ENCODE results near the gene COL19A1. TPM values are rescaled to one million over a fixed set of nuclear protein-coding genes. Genes with fewer than 3 reads are reported as not detected.

The COL19A1 gene
- total RNA-seq, 1 experiment from 2014 or later = not detected

DNA sequence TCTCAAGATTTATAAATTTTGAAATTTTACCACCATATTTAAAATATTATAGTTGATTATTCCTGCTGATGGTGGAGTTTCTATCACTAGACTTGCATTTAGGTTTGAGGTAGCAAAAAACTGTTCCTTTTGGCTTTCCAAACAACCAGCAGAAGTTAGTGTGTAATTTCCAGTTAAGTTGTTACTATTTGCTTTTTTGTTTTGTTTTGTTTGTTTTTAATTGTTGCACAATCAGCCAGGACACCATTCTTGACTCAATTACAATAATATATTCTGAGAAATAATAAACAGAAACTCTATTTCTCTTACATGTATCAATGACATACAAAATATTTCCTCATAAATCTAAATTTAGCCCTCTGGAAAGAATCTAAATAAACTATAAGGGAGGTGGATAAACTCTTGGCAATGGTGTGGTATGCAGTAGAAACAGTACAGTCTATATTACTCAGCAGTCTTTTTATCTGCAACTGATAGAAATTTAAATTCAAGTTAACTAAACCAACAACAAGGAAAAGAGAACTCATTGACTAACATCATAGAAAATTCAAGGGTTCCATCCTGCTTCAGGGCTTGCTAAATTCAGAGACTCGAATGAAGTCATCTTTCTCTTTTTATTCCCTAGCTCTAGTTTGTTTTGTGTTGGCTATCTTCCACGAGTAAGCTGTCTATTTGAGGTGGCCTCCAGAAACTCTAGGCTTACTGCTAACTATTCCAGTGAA, 19.4 kb upstream of the COL19A1 start:
- ATAC-seq = no peak
- Histone ChIP-seq H3K4me3 (ENCODE audit: low read depth in 2 of 2, low read length in 2 of 2) (no peak overlapping the region), H3K9me3 (ENCODE audit: control insufficient read depth, insufficient read depth, low read depth, low read length) (0 out of 2 replicates have a peak, but pooled peaks cover under 1% of the 10 kb centered on the region), H3K27me3 (ENCODE audit: control insufficient read depth, insufficient read depth, low read length) (0 out of 2 replicates have a peak, but pooled peaks cover 2% of the 10 kb centered on the region), H3K36me3 (ENCODE audit: control insufficient read depth, insufficient read depth, low read length) (no peaks in the 10 kb centered on the region), H3K27ac (ENCODE audit: low read length) (no peak overlapping the region), H3K4me1 (ENCODE audit: control insufficient read depth, insufficient read depth, low read length) (no peaks in the 10 kb centered on the region)
- no peak for DNase-seq (ENCODE audit: low read depth, low spot score)
- BruUV-seq (replicated peaks) = no TSS peak
- intact Hi-C loops (cut with micrococcal nuclease; ENCODE audit: unreplicated experiment) (no loop called here), in situ Hi-C loops (cut with HindIII; ENCODE audit: low pct_unique_long_range_greater_than_20kb, low sequenced_read_pairs) (no loop called here)
- ChIA-PET POLR2A (no interaction called here), CTCF (no interaction called here)
- TF ChIP-seq SIN3A (IDR thresholded peaks at IDR 0.05; ENCODE audit: borderline replicate concordance, insufficient read depth, low read depth, low read length) = no peak
- no peak for TF ChIP-seq TCF7L2 (IDR thresholded peaks at IDR 0.05; ENCODE audit: low read depth, low read length)
- TF ChIP-seq REST (IDR thresholded peaks at IDR 0.05; ENCODE audit: insufficient read depth in 1 of 2, low read depth in 2 of 2, low read length in 1 of 2) = no peak
- TF ChIP-seq CTCF (IDR thresholded peaks at IDR 0.05) = no peak
- TF ChIP-seq POLR2AphosphoS5 (IDR thresholded peaks at IDR 0.05; ENCODE audit: low read depth, low read length) = no peak

DNA sequence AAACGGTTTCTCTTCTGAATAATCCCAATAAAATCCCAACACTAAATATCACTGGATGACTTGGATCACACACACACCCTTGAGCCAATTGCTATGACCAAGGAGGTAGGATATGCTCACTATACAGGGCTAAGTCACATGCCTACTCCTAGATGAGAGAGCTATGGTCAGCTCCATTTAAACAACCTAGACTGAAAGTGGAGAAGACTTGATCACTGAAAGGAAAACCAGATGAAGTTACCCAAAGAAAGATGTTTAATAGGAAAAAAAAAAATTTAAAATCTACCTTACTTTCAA, 18.9 kb upstream of the COL19A1 start:
- ChIA-PET POLR2A (no interaction called here), CTCF (no interaction called here)
- in situ Hi-C loops (cut with HindIII; ENCODE audit: low pct_unique_long_range_greater_than_20kb, low sequenced_read_pairs) = no loop called here
- Histone ChIP-seq H3K4me1 (ENCODE audit: control insufficient read depth, insufficient read depth, low read length) (no peaks in the 10 kb centered on the region), H3K36me3 (ENCODE audit: control insufficient read depth, insufficient read depth, low read length) (no peaks in the 10 kb centered on the region), H3K27ac (ENCODE audit: low read length) (no peak overlapping the region), H3K27me3 (ENCODE audit: control insufficient read depth, insufficient read depth, low read length) (0 out of 2 replicates have a peak, but pooled peaks cover 2% of the 10 kb centered on the region), H3K4me3 (ENCODE audit: low read depth in 2 of 2, low read length in 2 of 2) (no peak overlapping the region), H3K9me3 (ENCODE audit: control insufficient read depth, insufficient read depth, low read depth, low read length) (peaks cover 5% of the 10 kb centered on the region; the same call in 1 of the 2 replicates)
- intact Hi-C loops (cut with micrococcal nuclease; ENCODE audit: unreplicated experiment) = no loop called here
- ATAC-seq (no peak), DNase-seq (ENCODE audit: low read depth, low spot score) (no peak)
- no TSS peak for BruUV-seq (replicated peaks)
- no peak for TF ChIP-seq REST (IDR thresholded peaks at IDR 0.05; ENCODE audit: insufficient read depth in 1 of 2, low read depth in 2 of 2, low read length in 1 of 2)
- TF ChIP-seq TCF7L2 (IDR thresholded peaks at IDR 0.05; ENCODE audit: low read depth, low read length) = no peak
